ENCODE data around the gene EEF1E1. TPM values are rescaled to one million over a fixed set of nuclear protein-coding genes. Genes with fewer than 3 reads are reported as not detected.

The EEF1E1 gene
- total RNA-seq, 1 donor from 2014 or later, result 53.4 TPM

DNA sequence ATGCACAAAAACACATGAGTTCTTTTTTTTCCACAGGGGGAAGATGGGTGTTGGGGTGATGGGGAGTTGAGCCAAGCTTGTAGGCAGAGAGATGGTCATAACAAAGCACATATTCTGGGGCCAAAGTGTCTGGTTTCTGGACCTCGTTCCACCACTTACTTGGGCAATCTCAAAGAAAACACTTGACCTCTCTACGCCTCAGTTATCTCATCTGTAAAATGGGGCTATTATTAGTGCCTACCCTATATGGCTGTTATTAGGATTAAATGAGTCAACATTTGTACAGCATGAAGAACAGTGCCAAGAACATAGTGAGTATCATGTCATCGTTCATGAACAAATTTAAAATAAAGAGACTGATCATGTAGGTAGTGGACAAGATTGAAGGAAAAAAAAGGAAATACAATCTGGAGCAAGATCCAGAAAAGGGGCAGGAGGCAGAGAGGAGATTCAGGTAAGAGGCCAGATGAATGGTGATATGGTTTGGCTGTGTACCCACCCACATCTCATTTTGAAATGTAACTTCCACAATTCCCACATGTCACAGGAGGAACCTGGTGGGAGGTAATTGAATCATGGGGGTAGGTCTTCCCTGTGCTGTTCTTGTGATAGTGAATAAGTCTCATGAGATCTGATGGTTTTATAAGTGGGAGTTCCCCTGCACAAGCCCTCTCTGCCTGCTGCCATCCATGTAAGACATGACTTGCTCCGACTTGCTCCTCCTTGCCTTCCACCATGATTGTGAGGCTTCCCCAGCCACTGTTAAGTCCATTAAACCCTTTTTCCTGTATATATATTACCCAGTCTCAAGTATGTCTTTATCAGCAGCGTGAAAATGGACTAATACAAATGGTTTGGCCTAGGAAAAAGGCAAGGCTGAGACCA lies 14.2 kb downstream of the EEF1E1 start:
- no peak for DNase-seq

DNA sequence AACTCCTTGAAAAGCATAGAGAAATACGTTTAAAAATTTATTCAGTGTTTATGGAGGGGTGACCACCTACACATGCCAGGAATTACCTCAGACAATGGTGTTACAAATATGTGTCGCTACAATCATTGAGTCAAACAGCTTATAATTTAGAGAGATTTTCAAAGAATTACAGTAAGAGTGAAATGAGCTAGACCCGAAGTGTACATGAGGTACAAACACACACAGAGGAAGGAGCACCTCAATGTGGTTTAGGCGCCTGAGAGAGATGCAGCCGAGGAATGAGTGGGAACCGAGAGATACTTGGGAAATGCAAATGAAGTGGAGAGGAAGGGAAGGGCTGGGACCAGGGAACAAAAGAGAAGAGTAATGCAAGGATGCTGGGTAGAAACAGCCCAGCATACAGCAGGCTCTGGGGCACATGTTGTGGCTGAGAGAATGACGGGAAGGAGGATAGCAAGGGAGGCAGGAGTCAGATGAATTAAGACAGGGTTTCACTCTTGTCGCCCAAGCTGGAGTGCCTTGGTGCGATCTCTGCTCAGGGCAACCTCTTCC lies 15.5 kb downstream of the EEF1E1 start:
- no peak for DNase-seq

DNA sequence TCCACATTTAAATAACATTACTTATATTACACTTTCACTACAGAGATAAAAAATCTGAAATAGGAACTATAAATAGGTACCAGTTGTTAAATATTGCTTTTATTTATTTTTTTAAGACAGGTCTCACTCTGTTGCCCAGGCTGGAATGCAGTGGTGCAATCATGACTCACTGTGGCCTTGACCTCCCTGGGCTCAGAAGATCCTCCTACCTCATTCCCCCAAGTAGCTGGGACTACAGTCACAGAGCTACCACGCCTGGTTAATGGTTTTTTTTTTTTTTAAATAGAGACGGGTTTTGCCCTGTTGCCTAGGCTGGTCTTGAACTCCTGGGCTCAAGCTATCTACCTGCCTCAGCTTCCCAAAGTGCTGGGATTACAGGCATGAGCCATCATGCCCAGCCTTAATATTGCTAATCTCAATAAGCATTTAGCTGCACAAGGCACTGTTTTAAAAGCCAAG lies 17.3 kb downstream of the EEF1E1 start:
- no peak for DNase-seq

DNA sequence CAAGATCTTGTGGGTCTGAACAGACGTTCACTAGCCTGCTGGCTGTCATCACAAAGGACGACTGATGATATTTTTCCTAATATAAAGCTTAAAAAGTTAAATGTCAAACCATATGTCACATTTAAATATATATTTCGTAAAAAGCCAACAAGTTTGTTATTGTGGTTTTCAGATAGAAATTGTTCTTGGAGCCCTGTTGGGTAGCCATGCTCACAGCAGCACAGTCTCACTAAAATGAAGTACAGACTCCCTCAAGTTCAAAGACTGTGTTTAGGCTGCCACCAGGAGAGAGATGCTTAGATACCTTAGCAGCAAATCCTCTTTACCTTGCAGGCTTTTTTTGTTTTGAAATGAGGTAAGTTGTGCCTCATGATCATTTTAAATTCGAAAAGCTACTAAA lies 17.8 kb downstream of the EEF1E1 start:
- no peak for DNase-seq

DNA sequence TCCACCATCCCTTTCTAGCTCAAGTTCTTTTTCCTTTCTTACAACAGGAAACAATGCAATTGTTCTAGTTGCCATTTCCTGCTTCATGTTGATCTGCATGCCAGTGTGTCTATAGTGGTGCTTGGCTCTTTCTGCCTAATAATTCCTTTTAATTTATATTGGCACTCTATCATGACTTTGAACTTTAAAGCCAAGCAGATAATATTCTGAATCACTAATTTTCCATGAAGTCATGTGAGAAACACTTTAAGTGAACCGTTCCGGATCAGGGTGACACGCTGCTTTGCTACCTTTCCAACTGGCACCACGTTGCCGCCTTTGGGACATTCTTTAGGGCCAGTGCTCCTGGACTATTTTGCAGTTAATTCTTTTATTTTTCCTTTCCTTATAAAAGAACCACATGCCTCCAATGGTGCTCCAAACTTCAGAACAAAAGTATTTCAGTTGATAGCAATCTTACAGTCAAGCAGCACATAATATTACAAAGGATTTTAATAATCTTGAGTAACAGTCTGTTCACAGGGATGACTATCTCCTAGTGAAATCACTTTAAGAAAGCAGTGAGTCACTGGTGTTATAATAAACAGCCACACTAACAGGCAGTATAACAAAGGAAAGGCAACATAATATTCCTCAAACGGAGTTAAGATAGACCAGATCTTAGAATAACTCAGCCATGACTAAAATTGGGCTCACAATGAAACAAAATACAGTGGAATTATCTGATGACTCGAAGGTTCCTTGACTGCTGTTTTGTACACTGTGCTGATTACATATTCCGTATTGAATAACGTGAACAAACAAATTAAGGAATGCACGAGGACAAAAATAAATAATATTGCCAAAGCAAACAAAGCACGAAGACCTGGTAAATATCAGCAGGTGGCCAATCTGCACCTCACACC lies 19.1 kb downstream of the EEF1E1 start:
- no peak for DNase-seq

DNA sequence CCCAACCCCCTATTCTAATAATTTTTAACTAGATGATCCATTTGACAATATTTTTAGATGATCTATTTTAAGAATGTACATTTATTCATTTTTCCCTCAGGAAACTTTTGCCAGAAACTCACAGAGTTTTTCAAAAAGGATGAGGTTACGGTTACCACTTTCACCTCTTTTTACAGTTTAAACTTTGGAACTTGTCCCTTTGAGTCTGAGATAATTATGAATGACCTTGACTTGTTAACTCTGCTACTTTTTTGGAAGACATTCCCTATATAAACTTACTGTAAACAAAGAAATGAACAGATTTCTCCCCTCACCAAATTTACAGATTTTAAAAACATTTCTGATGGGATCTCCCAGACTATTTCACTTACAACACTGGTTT lies 19.8 kb downstream of the EEF1E1 start:
- no peak for DNase-seq

DNA sequence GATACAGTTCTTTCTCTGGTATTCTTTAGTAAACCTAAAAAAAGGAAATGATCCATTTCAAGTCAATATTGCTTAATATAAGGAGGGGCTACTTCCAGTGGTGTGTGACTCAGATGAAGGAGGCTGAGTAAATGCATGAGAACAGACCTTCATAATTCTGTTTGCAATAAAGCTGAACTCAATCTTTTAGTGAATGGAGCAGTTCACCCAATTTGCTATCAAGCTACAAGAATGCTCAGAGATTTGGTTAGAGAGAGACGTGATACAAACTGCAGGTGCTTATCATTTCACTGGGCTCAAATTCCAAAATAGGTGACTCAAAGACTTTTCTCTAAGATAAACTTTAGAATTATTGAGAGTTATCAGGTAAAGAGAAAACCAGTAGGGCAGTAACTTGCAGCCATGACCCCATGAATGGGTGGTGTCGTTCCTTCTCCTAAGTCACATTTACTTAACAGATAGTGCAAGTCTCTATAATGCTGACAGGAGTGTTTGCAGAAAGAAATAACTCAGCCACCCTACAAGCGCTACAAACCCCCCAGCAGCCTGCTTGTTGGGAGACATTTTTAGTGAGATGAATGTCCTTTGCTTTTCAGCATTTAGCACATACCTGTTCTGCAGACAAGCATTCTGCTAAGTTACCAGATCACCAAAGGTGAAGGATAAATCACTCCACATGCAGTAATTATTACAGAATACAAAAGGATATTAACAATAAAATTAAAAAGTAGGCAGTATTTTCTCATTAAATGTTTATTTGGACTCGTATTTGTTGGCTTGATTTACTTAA lies 21.8 kb downstream of the EEF1E1 start:
- no peak for DNase-seq

DNA sequence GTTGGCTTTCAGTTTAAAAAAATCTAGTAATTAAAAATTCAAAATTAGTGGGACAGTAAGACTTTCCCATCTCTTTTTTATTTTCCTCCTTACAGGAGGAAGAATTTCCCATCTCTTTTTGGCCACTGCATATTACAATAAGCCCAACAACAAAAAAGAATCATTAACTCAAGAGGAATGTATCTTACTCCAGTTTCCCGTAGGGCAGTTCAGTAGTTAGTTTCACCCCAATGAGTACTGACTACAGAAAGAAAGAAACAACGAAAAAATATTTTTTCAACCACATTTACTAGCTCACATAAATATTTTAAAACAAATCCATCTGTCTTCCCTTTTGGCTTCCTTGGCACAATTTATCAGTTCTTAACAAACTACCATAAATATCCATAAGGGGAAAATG lies 23.2 kb downstream of the EEF1E1 start:
- no peak for DNase-seq

DNA sequence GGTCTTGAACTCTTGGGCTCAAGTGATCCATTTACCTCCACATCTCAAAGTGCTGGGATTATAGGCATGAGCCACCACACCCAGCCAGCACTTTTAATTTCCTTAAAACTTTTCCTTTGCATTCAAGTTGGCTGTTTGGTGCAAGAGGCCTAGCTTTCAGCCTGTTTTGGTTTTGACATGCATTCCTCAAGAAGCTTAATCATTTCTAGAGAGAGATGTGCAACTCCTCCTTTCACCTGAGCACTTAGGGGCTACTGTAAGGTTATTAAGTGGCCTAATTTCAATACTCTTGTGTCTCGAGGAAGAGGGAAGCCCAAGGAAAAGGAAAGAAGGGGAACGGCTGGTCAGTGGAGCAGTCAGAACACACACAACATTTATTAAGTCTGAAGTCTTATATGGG lies 24.4 kb downstream of the EEF1E1 start:
- no peak for DNase-seq

DNA sequence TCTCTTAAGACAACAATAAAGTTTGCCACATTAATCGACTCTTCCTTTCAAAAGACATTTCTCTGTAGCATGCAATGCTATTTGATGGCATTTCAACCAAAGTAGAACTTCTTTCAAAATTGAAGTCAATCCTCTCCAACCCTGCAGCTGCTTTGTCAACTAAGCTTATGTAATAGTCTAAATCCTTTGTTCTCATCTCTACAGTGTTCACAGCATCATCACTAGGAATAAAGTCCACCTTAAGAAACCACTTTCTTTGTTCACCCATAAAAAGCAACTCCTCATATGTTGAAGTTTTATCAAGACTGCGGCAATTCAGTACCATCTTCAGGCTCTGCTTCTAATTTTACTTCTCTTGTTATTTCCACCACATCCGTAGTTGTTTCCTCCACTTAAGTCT lies 26.6 kb downstream of the EEF1E1 start:
- no peak for DNase-seq

DNA sequence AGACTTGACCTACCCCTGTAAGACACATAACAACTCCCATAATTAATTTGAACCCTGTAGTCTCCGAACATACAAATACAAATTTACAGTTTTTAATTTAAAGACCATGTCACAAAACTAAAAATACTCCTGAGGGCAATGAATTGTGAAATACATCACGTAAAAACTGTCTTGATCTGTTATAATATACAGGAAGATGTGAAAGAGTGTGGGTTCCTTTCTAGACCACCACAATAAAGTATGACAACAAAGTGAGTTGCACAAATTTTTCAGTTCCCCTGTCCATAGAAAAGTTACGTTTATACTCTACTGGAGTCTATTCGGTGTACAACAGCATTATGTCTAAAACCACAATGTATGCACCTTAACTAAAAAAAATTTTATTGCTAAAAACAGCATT lies 27.2 kb downstream of the EEF1E1 start:
- no peak for DNase-seq

DNA sequence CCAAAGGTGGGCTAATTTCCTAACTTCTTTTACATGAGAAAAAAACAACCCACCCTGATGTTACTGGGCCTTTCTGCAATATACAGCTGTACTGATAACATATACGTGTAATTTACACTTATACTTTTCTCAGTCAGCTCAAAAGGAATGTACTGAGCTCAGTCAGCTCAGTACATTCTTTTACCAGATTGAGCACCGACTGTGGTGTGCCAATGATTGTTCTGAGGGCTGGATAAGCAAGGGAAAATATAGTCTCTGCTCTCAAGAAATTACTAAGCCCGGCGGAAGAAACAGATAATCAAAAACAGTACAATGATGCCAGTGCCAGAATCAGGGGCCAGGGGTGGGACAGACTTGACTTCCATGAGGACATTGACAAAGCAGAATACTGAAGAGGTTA lies 28.1 kb downstream of the EEF1E1 start:
- DNase-seq, result no peak

DNA sequence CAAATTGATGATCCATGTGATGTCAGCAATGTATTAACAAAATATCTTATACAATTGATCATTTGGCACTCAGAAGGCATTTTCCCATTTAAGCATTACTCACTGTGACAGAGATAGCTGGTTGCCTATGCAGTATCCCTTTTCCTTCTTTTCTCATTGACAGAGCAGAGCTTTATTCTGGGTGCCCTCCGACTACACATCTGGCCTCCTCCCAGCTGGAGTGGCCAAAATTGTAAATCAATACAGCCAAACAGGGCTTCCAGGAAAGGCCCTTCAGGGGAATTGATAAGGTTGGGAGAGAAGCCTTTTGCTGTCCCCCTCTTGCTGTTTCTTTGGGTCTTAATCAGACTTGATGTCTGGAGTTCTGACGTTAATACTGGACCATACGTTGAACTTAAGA lies 28.6 kb downstream of the EEF1E1 start:
- DNase-seq, result no peak

DNA sequence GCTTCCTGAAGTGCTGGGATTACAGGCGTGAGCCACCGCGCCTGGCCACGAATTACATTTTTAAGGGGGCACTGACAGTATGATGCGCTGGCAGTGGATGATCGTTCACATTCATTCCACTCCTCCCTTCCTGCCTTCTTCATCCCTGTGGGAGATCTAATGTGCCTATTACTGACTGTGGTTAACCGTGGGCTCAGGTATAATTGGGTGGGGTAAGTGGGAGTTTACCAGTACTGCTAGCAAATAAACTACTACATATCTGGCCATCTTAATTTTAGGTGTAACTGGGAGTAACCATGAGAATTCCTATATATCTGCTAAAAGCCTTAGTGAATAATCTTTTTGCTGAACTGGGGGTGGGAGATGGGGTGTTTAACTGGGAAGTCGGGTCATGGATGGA lies 31.6 kb downstream of the EEF1E1 start:
- DNase-seq, result no peak

DNA sequence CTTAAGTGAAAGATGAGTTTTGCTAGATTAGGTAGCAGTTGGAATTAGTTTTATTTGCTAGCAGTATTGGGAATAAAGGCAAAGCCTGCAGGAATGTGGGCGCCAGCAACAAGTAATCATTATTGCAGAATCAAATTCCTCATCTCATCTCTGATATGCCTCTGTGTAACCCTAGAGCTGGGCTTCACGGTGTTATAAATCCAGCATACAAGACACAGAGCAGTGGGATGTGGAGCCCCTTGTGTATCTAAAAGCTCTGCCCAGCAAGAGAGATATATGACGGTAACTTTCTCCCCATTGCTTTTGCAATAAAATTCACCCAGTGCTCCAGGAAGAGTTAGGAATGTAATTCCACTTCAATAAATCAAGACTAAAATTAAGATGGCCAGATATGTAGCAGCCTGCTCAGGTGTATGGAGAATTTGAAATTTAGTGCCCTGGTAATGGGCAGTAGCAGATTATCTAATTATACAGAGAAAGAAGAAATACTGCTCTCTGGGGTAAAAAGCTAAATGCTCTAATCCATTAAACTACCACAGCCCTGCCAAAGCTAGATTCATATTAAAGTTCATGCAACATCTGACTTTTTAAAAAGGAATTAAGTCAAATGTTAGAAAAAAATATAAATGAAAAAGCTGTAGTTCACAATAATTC lies 32.6 kb downstream of the EEF1E1 start:
- DNase-seq, result no peak

DNA sequence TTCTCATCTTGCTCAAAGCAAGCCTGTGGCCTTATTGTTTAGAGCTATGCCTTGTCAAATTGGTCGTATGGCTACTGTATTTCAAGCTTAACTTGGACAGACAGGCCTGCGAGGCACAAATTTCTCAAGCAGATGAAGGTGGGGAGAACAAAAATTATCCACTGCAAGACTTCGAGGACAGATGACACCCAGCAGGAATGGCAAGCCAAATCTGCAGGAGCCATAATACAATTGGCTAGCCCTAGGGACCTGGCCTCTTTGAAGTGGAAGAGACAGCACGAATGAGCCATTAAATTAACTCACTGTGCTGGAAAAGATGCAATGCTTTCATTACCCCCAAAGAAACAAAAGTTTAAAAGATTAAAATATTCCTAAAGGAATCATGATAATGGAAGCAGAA lies 33.2 kb downstream of the EEF1E1 start:
- no peak for DNase-seq

DNA sequence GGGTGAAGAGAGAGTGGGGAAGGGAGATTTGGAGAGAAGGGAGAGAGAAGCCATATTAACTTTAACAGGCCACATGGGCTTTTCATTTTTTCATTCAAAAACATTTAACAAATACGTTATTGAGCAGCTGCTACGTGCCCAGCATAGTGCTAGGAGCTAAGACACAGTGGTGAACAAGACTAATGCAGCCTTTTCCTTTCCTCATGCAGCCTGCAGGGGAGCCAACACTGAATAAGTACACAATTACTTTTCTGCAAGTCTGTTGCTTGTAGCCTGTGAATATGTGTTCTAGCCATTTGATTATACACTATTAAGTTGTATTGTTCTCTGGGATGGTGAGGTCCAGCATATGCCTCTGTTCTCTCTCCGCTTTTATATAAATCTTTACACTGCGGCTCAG lies 36.2 kb downstream of the EEF1E1 start:
- DNase-seq, result no peak

DNA sequence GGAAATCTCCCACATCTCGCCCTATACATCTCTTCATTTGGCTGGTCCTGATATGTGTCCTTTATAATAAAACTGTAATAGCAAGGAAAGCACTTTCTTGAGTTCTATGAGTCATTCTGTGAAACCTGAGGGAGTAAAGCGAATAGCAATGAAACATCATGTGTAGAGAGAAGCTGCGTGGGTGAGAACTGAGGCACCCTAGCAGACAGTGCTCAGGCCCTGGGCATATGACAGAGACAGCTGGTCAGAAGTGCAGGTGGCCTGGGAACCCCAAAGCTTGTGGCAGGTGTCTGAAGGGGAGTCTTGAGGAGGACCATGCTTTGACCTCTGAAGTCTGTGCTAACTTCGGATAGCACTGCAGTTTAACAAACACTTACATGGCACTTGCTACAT lies 36.8 kb downstream of the EEF1E1 start:
- no peak for DNase-seq

DNA sequence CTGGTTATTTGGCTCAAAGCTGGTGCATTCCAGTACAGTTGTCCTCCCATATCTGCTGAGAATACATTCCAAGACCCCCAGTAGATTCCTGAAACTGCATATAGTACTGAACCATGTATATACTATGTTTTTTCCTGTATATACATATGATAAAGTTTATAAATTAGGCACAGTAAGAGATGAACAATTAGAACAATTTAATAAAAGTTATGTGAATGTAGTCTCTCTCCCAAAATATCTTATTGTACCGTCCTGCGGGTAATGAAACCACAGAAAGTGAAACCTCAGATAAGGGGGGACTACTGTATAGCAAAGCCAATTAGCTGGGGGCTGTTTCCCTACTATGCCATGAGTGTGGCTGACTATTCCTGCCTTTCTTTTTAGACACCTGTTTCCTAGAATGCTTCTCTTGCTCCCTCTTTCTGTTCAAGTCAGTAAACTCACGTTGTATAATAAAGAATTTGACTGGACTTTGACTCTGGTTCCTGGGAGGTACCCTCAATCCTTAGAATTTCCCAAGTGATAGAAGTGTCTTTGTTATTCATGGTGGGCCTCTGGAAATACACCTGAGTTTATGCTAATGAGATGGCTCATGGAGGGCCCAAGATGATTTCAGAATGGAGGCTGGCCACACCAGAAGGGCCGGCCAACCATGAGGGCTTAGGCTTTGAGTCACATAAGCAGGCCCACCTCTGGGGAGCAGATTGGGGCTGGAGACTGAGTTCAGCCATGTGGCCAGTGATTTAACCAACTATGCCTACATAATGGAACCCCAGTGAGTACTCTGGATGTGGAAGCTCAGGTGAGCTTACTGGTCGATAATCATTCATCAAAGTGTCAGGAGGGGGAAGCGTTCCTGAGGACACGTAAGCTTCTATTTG lies 37.5 kb downstream of the EEF1E1 start:
- DNase-seq, result no peak

DNA sequence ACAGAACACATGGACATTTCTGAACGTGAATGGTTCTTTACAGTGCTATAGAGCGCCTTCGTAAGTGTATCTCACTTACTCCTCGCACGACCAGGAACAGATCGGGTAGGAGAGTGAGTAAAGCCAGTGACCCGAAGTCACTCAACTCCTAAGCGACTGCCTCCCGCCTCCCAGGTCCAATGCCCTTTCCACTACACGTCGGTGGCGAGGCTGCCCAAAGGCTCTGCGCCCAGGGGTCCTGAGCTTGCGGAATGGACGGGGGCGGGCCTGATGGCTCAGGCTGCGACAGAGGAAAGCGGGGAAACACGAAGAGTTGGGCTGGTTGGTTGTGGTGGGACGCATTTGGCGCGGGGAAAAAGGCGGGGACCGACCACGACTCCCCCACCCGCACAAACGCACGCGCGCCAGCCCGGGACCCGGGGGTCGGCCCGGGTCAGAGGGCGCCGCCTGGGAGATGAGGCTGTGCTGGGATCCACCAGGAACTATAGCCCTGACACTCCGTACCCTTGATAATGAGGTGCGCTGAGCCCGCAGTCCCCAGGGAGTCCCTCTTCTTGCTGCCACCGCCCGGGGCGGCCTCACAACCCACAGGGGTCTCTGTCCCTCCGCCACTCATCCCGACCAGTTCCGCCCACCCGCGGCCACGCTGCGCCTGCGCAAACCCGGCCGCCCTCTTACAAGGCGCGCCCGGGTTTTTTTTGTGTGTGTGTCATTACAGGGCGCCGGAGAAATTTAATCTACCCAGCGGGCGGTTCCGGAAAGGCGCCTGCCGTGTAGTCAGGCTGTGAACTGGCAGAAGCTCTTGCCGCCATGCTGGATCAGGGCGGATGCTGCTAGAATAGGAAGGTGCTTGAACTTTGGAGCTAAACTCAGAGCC lies 38.3 kb downstream of the EEF1E1 start, which contains the start of gene BLOC1S5:
TSS of gene BLOC1S5 (minus strand) at position 629 of the 877 bp plus-strand sequence. CDS start at position 616, 13 bp downstream.
- peak; percentile 99 for DNase-seq

Data from tongue (tissue), 2 donors.